ENCODE data around the gene MTMR4.

DNA sequence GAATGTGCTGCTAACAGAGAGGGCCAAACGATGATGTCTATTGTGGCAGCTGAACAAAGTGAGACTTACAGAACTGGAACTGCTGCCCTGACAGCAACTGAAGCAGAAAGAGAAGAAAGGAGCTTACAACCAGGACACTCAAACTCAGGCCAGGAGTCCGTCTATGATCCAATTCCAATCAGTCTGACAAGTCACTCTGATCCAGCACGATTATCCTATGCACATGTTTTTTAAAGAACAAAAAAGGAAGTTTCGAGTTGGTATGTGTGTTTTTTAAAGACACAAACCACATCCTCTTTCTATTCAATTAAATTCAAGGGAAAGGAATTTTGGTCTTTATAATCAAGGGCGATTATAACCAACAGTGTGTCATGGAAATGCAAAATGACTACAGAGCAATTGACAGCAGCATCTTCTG is 42.4 kb upstream of the MTMR4 start:
- no peak for TF ChIP-seq POLR2AphosphoS5 (IDR thresholded peaks at IDR 0.05; ENCODE audit: low read depth, low read length)
- no peak for TF ChIP-seq POLR2A (IDR thresholded peaks at IDR 0.05; ENCODE audit: low read depth, low read length)
- TF ChIP-seq TAF1 (IDR thresholded peaks at IDR 0.05; ENCODE audit: borderline replicate concordance, low read depth, low read length): no peak

Measured in GM12892 (cell line).